DOHH2 (cell line): ENCODE data around the gene RIN3.

ENCODE experiments used
- EZH2phosphoT487 ChIP-seq: fragments of 200-600 bp; sonication (generic); IDR thresholded peaks from 2 replicates; pipeline ENCODE4 v1.6.1; 2017; ENCODE audit warnings: borderline replicate concordance, mild to moderate bottlenecking, antibody characterized with exemption, low read length, moderate library complexity, mixed read lengths
- TF ChIP-seq, protein P1 (sequence below): fragments of 200-600 bp; sonication (generic); IDR thresholded peaks from one replicate; pipeline ENCODE4 v1.5.1; 2014; ENCODE audit warnings: antibody characterized with exemption, mild to moderate bottlenecking, low read depth, low read length; ENCODE audit not compliant: poor library complexity, severe bottlenecking

DNA sequence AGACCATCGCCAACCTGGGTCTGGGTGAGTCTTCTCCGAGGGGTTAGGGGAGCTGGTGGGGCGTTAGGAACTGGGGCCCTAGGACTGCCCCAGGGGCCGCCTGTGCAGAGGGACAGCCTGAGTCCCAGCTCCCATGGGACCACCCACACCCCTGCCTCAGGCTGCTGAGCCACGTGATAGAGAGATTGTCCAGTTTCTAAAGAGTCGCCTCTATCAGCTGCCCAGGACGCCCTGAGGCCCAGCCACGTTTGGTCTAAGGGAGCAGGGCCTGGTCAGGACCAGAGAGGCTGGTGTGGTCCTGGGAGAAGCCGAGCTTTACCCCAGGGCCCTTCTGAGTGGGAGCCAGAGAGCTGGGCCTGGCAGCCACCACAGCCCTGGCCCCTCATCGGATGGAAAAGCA, 127.7 kb downstream of the RIN3 start:
- TF ChIP-seq, protein P1, sequence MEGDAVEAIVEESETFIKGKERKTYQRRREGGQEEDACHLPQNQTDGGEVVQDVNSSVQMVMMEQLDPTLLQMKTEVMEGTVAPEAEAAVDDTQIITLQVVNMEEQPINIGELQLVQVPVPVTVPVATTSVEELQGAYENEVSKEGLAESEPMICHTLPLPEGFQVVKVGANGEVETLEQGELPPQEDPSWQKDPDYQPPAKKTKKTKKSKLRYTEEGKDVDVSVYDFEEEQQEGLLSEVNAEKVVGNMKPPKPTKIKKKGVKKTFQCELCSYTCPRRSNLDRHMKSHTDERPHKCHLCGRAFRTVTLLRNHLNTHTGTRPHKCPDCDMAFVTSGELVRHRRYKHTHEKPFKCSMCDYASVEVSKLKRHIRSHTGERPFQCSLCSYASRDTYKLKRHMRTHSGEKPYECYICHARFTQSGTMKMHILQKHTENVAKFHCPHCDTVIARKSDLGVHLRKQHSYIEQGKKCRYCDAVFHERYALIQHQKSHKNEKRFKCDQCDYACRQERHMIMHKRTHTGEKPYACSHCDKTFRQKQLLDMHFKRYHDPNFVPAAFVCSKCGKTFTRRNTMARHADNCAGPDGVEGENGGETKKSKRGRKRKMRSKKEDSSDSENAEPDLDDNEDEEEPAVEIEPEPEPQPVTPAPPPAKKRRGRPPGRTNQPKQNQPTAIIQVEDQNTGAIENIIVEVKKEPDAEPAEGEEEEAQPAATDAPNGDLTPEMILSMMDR = no peak
- no peak for TF ChIP-seq EZH2phosphoT487
